DMS153 treated with DMSO at 0.1 percent for 48 hours (cell line): ENCODE results near the gene ETS2.

Source experiments
- DNase-seq: peaks from one replicate; lab custom pipeline; 2025; ENCODE audit not compliant: unreplicated experiment; lab: John Stamatoyannopoulos, UW

Gene ETS2

DNA sequence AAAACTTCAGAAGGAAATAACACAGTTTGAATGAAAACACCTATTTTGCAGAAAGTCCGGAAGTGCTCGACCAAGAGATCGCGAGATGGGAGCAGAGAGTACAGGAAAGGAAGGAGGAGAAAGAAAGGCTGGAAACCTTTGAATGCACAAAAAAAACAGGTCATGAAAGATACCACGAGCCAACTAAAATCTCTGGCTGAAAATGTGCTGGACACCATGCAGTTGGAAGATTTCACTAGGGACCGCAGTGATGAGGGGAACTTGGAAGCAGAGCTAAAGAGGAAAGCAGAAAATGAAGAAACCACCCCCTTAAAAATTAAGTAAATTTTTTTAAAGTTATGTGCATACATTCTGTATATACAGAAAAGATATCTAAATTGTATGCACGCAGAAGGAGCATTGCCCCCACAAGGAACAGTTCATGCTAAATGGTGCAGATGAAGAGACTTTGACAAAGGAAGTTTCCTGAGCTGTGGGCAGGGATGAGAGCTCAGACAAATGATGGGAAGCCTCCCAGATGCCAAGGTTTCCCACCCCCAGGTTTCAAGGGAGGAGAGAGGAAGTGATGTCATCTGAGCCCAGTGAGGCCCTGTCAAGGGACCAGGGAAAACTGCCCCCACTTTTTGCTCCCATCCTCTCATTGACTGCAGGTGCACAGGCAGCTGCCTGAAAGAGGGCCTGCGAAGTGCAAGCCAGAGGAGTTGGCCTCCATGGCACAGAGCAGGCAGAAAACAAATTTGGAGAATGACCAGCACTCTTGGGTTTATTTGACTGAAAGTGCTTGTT is 52.5 kb downstream of the ETS2 start:
- no peak for DNase-seq

DNA sequence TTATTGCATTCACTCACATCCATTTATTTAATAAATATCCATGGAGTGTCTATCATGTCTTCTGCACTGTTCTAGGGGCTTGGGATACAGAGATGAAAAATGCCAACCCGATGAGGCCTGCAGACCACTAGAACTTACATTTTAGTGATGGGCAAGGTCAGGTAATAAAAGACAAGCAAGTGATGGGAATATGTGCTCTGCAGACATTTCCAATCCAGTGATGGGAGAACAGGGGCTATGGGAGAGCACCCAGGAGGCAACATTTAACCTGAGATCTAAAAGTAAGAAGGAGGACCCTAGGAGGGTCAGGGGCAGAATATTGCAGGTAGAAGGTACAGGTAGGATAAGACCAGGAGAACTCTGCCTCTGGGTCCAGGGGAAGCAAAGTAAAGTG is 53.1 kb downstream of the ETS2 start:
- no peak for DNase-seq

DNA sequence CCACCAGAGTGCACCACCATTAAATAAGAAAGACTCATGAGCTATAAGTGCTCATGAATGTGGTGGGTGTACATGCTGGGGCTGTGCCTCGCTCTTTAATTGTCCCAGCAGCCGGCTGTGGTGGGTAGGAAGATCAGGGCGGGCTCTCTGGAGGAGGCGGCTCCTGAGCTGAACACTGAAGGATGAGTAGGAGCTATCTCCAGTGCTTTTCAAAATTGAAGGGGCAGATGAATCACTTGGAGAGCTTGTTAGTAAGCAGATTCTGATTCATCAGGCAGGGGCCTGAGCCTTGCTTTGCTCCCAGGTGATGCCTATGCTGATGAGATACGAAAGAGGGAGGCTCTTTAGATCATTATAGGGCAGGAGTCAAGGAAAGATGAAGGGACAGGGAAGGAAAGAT is 54.1 kb downstream of the ETS2 start:
- no peak for DNase-seq

DNA sequence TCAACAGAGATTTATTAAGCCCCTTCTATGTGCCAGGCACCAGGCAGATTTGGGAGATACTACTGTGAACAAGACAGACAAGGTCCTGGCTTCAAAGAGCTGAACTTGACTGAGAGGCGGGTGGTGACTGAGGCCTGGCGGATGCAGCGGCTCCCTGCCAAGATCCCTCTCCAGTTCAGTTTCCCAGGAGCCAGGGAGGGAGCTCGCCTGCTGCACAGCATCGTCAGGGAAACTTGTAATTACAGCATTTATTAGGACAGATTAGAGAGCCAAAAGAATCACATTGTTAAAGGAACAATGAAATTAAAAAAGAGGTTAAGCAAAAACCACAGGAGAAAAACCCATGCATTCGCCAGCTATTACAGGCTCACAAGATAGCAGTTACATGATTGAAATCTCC is 55.3 kb downstream of the ETS2 start:
- DNase-seq: no peak

DNA sequence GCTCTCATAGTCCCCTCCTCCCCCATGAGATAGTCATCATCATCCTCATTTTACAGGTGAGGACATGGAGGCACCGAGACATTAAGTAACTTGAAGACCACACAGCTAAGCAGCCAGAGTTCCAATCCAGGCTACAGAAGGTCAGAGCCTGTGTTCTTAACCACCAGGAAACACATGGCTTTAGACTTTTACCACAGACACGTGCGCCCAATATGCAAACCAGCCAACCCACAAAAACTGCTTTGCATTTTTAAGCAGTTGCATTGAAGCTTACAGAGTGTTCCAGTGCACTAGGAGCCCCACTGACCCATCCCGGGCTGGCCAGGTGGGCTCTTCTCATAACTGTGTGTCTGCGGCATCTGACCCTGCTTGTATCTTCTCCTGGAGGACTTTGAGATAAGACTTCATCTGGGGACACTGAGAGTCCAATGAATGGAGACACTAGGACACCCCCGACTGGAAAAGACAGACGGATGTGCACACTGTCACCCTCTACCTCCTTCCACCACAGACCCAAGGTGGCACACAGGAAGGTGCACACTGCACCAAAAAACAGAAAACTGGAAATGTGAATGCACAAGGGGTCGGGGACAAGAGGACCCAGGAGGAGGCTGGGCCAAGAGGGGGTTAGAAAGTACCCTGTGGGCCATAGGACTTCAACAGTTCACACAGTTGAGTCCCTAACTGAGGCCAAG is 56.4 kb downstream of the ETS2 start:
- DNase-seq: no peak

DNA sequence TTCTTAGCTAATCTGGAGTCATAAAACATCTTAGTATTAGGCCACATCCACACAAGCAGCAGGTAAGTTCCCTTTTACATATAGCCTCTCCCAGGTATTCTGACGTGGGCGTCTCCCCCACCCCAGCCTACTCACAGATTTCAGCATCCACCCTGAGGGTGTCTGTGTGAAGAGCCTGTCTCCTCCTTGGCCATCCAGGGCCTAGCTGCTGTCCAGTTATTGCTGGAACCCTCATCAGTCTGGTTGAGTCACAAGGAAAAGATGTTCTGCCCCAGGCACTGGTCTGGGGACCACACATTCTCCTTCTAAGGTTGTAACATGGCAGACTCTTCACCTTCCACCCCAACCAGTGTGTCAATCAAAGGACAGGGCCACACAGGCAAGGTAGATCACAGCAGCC is 57.6 kb downstream of the ETS2 start:
- DNase-seq: no peak

DNA sequence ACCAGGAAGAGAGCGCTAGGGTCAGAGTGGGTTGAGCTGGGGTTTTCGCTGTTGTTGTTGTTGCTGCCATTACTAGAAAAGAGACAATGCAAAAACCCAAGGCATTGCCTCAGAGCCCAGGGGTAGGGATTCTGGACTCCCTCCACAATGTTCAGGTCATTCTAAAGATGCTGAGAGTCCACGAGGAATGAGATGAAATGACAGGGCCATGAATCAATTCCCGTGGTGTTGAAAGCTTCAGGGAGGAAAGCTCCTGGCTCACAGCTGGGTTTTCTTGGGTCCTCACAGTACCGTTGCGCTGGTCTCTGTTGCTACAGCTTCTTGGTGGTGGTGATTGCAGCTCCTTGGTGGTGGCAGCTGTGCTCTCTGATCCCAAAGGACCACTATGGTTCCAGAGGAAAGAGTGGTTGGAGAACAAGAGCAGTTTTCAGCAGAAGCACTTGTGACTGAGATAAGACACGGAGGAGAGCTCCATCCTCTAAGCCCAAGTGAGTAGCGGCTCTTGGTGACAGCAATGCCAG is 58.2 kb downstream of the ETS2 start:
- no peak for DNase-seq

DNA sequence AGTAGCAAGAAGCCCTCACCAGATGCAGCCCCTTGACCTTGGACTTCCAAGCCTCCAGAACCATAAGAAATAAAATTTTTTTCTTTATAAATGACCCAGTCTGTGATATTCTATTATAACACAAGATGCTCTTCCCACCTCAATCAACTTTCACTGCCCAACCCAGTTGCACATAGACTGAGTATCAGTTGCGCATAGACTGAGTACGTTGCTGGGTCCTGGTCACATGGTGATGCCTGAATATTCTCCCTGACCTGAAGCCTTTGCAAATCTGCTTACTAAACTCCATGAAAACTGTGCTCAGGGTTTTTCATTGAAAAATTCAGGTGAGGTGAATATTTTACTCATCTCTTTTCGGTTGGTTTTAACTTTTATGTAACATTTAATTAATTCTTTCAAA is 59.2 kb downstream of the ETS2 start:
- no peak for DNase-seq

DNA sequence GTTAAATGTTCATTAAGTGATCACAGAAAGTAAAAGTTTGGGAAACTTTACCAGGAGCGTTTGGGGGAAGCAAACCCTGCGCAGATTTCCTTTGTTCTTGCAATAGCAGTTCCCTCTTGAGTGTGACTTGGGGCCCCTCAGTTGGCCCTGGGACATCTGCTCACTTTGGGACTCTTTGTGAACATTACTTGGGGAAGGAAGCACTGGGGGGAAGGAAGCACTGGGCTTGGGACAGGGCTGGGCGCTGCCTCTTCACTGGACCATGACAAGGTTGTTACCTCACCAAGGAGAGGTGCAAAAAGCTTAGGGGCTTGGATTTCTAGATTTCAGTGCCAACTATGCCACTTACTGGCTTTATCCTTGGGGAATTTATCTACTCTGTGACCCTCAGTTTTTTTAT is 63.5 kb downstream of the ETS2 start:
- no peak for DNase-seq

DNA sequence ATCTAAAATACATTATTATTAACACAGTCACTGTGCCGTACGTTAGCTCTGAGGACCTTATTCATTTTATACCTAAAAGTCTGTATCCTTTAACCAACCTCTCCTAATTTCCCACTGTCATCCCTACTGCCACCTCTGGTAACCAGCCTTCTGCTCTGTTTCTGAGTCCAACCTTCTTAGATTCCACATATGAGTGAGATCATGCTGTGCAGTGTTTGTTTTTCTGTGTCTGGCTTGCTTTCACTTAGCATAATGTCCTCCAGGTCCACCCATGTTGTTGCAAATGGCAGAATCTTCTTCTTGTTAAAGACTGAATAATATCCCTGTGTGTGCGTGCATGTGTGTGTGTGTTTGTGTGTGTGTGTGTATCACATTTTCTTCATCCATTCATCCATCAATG is 64.2 kb downstream of the ETS2 start:
- peak; percentile 41 for DNase-seq
